ENCODE results near the gene PLD4.

DNA sequence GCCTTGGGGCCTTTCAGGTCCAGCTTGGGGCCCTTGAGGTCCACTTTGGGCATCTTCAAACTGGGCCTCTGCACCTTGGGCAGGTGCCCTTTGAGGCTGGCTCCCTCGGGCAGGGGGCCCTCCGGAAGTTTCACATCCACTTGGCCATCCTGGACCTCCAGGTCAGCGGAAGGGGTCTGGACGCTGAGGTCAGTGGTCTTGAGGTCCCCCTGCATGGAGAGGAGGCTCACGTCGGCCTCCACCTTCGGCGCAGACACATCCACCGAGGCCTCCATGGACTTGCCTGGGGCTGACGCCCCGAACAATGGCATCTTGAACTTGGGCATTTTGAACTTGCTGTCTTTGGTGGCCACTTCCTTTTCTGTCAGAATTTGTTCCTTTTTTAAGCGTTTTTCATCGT, 28.4 kb downstream of the PLD4 start:
- TF ChIP-seq, protein P1, sequence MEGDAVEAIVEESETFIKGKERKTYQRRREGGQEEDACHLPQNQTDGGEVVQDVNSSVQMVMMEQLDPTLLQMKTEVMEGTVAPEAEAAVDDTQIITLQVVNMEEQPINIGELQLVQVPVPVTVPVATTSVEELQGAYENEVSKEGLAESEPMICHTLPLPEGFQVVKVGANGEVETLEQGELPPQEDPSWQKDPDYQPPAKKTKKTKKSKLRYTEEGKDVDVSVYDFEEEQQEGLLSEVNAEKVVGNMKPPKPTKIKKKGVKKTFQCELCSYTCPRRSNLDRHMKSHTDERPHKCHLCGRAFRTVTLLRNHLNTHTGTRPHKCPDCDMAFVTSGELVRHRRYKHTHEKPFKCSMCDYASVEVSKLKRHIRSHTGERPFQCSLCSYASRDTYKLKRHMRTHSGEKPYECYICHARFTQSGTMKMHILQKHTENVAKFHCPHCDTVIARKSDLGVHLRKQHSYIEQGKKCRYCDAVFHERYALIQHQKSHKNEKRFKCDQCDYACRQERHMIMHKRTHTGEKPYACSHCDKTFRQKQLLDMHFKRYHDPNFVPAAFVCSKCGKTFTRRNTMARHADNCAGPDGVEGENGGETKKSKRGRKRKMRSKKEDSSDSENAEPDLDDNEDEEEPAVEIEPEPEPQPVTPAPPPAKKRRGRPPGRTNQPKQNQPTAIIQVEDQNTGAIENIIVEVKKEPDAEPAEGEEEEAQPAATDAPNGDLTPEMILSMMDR (IDR thresholded peaks at IDR 0.05): no peak
- no peak for TF ChIP-seq POLR2AphosphoS5 (IDR thresholded peaks at IDR 0.05)
